GM19324 (cell line): ENCODE data around the gene LCE1F.

Experiments used
- ATAC-seq: cut with Tn5 transposase; IDR thresholded peaks from one replicate; pipeline ENCODE4 v1.9.1; 2021; ENCODE audit warnings: mild to moderate bottlenecking, moderate library complexity; ENCODE audit not compliant: unreplicated experiment, low FRiP score

The LCE1F gene

DNA sequence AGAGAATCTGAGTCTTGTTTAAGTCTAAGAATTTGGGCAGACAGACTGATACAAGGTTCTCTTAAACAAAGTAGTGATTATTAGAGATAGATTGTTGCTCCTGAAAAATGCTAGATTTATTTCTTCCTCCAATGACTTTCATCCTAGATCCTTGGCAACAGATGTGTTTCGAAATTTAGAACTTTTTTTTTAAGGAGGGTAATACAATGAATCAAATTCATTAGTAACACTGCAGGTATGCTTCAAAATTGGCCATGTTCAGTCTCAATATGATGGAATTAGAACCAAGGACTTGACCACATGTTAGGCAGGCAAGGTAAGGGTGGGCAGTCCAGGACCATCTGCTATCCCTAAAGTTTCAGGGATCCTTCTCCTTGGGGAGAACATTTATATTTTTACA, 4.5 kb upstream of the LCE1F start:
- no peak for ATAC-seq

DNA sequence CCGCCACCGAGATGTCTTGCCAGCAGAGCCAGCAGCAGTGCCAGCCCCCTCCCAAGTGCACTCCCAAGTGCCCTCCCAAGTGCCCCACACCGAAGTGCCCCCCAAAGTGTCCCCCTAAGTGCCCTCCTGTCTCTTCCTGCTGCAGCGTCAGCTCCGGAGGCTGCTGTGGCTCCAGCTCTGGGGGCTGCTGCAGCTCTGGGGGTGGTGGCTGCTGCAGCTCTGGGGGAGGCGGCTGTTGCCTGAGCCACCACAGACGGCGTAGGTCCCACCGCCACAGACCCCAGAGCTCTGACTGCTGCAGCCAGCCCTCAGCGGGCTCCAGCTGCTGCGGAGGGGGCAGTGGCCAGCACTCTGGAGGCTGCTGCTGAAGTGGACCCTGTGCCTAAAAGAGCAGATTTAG, 1.4 kb downstream of the LCE1F start:
- no peak for ATAC-seq

DNA sequence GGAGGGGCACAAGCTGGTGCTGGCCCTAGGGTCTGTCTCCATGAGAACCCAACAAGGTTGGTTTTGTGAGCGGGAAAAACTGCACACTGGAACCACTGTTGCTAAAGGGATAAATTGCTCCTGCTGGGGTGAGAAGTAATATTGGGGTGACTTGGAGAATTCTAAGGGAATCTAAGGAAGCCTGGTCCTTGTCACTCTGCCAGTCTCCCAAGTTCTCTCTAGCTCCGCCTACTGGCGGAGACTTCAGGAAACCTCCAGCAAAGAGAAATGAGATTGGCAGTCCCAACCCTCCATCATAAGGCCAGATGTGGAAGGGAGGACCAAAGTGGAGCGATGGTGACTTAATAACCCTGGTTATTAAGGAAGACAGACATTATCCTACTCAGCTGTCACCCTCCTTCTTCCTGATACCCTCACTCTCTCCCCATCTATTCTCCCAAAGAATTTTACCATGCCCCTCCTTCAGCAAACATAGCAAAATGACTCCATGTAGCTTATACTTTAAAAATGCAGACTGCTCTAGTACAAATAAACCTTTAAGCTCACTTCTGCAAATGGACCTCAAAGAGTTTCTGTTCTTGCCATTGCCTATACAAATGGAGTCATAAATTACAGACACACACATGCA, 2.7 kb downstream of the LCE1F start:
- ATAC-seq = no peak

DNA sequence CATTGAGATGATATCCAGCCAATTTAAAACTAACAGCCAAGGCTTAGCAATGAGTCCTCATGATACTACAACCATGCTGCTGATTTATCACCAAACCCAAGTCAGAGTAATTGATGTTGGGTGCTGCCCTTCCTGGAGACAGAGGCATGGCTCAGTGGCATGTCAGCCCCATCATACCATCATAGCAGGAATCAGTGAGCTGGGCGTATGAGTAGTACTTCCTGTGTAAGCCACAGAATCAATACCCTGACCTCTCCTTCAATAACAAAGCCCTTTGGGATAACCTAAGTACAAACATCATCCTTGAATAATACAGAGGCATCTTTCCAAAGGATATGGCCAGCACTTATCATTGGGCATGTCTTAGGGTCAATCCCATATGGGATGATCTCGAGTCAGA, 8.2 kb downstream of the LCE1F start:
- ATAC-seq = no peak

DNA sequence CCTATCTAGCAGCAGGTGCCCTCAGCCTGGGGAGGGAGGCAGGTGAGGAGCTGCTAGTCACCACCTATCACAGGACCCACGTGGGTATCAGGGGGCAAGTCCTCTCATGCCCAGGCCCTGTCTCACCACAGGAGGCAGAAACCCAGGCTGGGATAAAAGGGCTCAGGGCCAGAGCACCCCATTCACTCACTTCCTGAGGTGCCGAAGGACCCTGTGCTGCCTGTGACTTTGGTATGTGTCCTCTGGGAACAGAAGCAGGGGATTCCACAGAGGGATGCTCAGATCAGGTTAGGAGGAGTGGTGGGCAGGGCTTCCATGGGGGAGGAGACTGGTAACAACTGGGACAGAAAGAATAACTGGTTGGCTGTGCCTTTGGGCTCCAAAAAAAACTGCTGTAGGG, 11.1 kb downstream of the LCE1F start, which contains the start of gene LCE1E:
Gene LCE1E, plus strand, starts transcription at position 181 of the 400 bp plus-strand sequence. CDS start 1,043 bp downstream, outside the sequence.
- ATAC-seq = no peak

DNA sequence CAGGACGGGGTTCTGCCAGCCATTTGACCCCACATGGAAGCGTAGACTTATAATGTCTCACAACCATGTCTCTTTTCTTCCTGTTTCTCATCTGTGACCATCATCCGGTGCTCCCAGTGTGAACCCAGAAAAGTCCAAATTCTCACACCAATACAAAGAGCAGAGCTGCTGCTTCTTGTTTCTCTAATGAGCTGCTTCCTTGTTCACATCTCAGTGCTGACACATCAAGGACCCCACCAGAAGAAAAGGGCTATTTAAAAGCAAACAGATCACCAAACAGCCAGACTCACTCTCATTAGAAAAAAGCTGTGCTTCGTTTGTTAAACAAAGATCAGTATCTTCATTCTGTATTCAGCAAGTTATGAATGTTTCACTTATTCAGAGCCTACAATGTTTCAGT, 20.7 kb downstream of the LCE1F start:
- ATAC-seq = no peak

DNA sequence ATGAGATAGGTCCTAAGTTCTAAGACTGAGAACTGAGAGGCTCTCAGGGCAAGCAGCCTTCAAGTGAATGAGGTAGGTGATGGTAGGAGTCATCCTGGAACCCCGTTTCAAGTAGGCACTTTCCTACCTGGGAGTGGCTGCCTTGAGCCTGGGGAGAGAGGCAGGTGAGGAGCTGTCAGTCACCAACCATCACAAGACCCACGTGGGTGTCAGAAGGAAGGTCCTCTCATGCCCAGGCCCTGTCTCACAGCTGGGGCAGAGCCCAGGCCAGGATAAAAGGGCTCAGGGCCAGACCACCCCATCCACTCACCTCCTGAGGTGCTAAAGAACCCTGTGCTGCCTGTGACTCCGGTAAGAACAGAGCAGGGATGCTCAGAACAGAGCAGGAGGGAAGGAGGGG, 21.5 kb downstream of the LCE1F start, which contains the start of gene LCE1D:
Gene LCE1D, plus strand, starts transcription at position 301 of the 400 bp plus-strand sequence. CDS start 1,074 bp downstream, outside the sequence.
- no peak for ATAC-seq

DNA sequence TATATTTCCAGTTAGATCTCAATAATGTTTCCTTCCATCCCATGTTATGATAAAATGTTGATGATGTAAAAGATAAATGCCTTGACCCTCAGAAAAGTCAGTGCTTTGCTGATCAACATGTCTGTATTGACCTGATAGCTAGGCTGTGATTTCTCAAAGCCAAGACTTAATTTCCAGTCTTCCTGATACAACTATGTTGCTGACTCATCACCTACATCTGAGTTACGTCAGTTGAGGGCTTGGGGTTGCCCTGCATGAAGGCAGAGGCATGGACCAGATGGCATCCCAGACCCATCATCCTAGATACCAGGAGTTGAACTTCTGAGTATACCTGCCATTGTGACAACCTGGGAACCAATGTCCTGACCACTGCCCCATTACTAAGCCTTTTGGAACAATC, 26.4 kb downstream of the LCE1F start:
- no peak for ATAC-seq

DNA sequence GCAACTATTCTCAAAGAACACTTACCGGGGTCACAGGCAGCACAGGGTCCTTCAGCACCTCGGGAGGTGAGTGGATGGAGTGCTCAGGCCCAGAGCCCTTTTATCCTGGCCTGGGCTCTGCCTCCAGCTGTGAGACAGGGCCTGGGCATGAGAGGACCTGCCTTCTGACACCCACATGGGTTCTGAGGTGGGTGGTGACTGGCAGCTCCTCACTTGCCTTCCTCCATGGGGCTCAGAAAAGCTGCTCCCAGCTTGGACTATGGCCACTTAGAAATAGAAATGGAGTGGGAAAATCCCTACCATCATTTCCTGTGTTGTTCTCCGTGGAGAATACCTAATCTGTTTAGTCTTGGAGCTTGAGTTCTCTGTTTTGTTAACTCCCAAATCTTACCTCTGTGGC, 31.6 kb downstream of the LCE1F start, which contains the start of gene LCE1C:
Gene LCE1C, minus strand, starts transcription at position 76 of the 400 bp plus-strand sequence. CDS start 1,173 bp downstream, outside the sequence.
- ATAC-seq = no peak

DNA sequence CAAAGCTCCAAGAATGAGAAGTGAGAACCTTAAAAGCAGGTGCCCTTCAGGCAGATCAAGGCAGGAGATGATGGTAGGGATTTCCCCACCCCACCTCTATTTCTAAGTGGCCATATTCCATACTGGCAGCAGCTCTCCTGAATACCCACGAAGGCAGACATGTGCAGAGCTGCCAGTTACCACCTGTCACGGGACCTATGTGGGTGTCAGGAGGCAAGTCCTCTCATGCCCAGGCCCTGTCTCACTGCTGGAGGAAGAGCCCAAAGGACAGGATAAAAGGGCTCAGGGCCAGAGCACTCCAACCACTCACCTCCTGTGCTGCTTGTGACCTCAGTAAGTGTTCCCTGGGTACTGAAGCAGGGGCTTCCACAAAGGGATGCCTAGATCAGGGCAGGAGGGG, 36.1 kb downstream of the LCE1F start:
- ATAC-seq = no peak

DNA sequence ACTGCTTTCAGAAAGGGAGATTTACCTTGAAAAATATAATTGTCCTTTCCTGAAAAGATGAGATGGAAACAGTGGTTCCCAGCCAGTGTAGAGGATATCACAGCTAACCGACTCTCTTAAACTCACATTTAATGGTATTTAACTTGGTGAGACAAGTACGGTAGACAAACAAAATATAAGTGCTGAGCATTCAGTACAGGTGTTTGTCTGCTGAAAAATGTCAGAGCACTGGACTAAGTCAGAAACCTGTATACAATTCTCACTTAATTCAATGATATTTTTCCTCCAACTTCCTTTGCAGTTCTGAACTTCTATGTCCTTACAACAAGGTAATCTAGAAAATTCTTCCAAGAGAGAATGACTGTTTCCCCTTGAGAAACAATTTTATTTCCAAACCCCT, 36.7 kb downstream of the LCE1F start, which contains the start of gene LCE1B:
Gene LCE1B, plus strand, starts transcription at position 301 of the 400 bp plus-strand sequence. CDS start 476 bp downstream, outside the sequence.
- ATAC-seq = no peak

DNA sequence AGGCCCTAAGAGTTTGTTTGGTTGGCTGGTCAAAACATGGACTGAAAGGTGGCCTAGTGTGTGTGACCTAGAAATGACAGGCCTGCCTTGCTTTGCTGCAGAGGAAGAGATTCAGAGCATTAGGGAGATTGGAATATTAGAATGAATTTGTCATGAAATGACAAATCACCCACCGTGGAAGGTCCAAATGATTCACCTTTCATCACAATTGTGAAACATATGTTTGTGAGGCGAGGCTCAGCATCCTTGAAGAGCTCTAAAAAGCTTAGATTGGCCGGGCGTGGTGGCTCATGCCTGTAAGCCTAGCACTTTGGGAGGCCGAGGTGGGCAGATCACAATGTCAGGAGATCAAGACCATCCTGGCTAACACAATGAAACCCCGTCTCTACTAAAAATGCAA, 42.4 kb downstream of the LCE1F start:
- no peak for ATAC-seq

DNA sequence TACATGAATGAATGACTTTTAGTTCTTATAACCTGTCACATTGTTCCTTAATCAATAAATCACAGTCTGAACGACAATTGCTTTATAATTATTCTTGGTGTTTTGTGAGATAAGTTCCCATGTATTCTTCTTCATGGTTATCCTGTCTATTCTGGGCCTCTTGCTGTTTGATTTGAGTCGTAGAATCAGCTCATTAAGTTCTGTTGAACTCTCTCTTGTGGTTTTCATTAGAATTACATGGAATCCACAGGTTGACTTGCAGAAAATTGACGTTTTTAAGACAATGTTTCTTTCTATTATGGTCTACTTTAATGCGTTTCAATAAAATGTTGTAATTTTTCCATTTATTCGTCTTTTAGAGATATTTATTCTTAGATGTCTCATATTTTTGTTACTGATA, 48.4 kb downstream of the LCE1F start:
- ATAC-seq = no peak

DNA sequence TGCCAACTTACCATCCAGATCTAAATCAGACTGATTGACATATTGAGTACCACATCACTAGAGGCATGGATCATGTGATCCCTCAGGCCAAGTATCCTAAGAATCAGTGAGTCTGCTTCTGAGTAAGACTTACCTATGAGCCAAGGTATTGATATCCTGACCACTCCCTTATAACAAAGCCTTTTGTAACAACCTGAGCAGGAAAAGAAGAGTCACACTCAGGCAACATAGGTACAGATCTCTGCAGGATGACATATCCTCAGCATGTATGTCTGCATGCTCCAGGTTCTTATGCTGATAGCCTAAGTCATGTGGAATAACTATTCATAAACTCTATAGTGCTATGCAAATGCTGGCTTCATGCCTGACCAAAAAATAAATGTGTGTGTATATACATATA, 50.0 kb downstream of the LCE1F start:
- no peak for ATAC-seq
